Measurements from ENCODE around the gene SUCNR1.

The SUCNR1 gene

DNA sequence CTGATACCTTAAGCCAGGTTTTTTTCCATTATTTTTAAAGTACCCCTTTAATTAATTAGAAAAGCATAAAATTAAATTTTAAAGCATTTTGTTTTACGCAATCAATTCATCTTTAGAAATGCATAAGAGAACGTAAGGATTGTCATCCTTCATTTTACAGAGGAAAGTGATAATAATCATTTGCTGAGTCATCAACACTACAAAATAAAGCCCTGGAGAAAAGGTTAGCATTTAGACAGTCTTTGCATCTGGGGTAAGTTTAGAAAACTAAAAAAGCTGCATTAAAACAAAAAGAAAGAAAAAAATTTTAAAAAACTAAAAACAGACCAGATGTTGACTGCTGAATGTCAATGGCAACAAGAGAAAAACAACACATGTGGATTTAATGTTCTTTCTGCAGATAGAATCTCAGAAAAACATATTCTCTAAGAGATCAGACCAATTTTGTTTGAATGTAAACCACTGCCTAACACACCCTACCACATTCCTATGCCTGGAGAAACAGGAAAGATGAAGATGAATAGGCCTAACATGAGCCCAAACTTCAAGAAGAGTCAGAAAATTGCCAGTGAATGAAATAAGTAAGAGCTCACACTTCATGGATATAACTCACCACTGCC is 59.9 kb downstream of the SUCNR1 start:
- H3K4me3 Mint-ChIP-seq: no peak overlapping the region
- no peaks in the 10 kb centered on the region for H3K9me3 Mint-ChIP-seq
- H3K27ac Mint-ChIP-seq: no peak overlapping the region
- ATAC-seq: no peak
- no peak for DNase-seq (ENCODE audit: low spot score in 2 of 2)
- H3K36me3 Mint-ChIP-seq: no peaks in the 10 kb centered on the region
- no peaks in the 10 kb centered on the region for H3K4me1 Mint-ChIP-seq
